Skeletal muscle satellite cell (primary cell): ENCODE results near the gene SEMA6D.

Experiments
- H3K27me3 ChIP-seq: 2 replicates; pipeline ENCODE4 v1.7.0; 2013; ENCODE audit warnings: low read length; ENCODE audit not compliant: control insufficient read depth, insufficient read depth
- H3K36me3 ChIP-seq: 2 replicates; pipeline ENCODE4 v1.7.0; 2013; ENCODE audit warnings: mild to moderate bottlenecking, control low read depth, low read length; ENCODE audit not compliant: insufficient read depth
- H3K4me1 ChIP-seq: 2 replicates; pipeline ENCODE4 v1.7.0; 2013; ENCODE audit warnings: low read length; ENCODE audit not compliant: control insufficient read depth, insufficient read depth
- H3K4me2 ChIP-seq: 2 replicates; pipeline ENCODE4 v1.7.0; 2013; ENCODE audit warnings: mild to moderate bottlenecking, low read length
- H3K4me3 ChIP-seq: 2 replicates; pipeline ENCODE4 v1.7.0; 2013; ENCODE audit warnings: low read length
- H3K9ac ChIP-seq: 2 replicates; pipeline ENCODE4 v1.7.0; 2013; ENCODE audit warnings: mild to moderate bottlenecking, low read depth, low read length, moderate library complexity
- H3K9me3 ChIP-seq: replicated peaks from 2 replicates; pipeline ENCODE4 v1.7.0; 2013; ENCODE audit warnings: mild to moderate bottlenecking, control low read depth, low read length

Gene SEMA6D

GRCh38 chr15:47767035-47767434, 49.7 kb downstream of the SEMA6D start:
- no peak overlapping the region for H3K9ac ChIP-seq
- H3K36me3 ChIP-seq: no peaks in the 10 kb centered on the region
- no peaks in the 10 kb centered on the region for H3K4me1 ChIP-seq
- H3K27me3 ChIP-seq: no peaks in the 10 kb centered on the region
- H3K9me3 ChIP-seq: no peaks in the 10 kb centered on the region
- H3K4me2 ChIP-seq: no peak overlapping the region
- H3K4me3 ChIP-seq: no peak overlapping the region

DNA sequence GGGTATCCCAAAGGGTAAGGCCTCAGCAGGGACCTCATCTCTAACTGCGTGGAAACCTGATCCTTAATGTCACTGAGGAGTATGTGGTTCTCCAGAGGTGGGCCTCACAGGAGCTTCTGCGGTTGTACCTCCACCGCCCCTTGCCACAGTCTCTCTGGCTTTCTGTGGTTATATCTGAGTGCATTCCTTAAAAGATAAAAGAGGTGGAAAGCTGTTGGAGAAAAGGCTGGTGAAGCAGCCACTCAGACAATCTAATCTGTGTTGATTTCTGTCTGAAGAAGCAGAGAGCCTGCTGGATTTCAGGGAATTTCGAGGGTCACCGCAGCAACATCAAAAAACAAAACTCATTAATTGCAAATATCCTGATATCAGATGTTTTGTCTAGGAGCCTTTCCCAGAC, 51.4 kb downstream of the SEMA6D start:
- Histone ChIP-seq H3K27me3 (no peaks in the 10 kb centered on the region), H3K36me3 (no peaks in the 10 kb centered on the region), H3K4me2 (no peak overlapping the region), H3K9ac (no peak overlapping the region), H3K4me1 (no peaks in the 10 kb centered on the region), H3K4me3 (no peak overlapping the region), H3K9me3 (no peaks in the 10 kb centered on the region)

DNA sequence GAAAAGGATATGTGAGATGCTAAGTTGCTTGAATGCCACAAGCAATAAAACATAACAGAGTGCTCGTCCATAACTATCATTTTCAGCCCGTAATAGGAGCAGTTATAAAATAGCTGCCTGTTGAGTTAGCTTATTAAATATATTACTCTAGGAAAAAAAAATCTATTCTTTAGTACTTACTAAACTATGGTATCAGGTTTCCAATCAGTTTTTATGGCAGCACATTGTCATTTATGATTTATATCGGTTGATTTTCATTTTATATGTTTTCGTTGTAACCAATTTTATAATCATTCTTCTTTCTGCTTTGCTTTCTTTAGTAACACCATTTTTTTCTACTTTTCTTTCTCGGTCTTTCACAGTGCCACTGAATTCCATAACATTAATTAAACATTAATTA, 51.9 kb downstream of the SEMA6D start:
- Histone ChIP-seq H3K36me3 (no peaks in the 10 kb centered on the region), H3K9ac (no peak overlapping the region), H3K4me1 (no peaks in the 10 kb centered on the region)

GRCh38 chr15:47773143-47773542, 55.8 kb downstream of the SEMA6D start:
- no peaks in the 10 kb centered on the region for H3K27me3 ChIP-seq
- no peak overlapping the region for H3K4me3 ChIP-seq
- no peaks in the 10 kb centered on the region for H3K36me3 ChIP-seq
- no peaks in the 10 kb centered on the region for H3K4me1 ChIP-seq
- no peak overlapping the region for H3K4me2 ChIP-seq
- no peak overlapping the region for H3K9ac ChIP-seq
- no peaks in the 10 kb centered on the region for H3K9me3 ChIP-seq

More for the DNA sequence above, 51.9 kb downstream of the SEMA6D start:
- no peak overlapping the region for H3K4me3 ChIP-seq
- no peaks in the 10 kb centered on the region for H3K9me3 ChIP-seq
- H3K27me3 ChIP-seq: no peaks in the 10 kb centered on the region
- no peak overlapping the region for H3K4me2 ChIP-seq

DNA sequence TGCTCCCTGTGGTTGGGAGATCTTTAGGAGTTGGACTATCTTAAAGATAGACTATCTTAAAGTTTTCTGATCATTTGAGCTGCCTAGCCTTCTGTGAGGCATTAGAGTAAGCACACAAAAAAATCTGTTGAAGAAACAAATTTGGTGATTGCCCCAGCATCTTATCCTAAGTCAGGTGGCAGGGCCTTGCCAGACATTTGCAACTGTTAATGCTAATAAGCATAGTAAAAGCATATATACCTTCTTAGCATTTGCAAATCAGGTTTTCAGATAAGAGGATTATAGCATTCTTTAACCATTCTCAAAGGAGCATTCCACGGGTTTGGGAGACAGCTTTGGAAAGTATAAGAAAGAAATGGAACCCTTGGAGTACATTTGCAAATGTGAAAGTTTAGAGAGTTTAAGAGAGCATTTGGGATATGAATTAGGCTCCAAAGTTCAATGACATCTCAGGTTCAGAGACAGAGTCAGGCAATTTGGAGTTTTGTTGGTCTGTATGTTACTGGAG, 61.0 kb downstream of the SEMA6D start:
- no peak overlapping the region for H3K9ac ChIP-seq
- H3K4me3 ChIP-seq: no peak overlapping the region
- H3K4me1 ChIP-seq: no peaks in the 10 kb centered on the region
- H3K27me3 ChIP-seq: no peaks in the 10 kb centered on the region
- no peaks in the 10 kb centered on the region for H3K9me3 ChIP-seq
- H3K4me2 ChIP-seq: no peak overlapping the region
- no peaks in the 10 kb centered on the region for H3K36me3 ChIP-seq

GRCh38 chr15:47780971-47781370, 63.7 kb downstream of the SEMA6D start:
- H3K4me3 ChIP-seq: no peak overlapping the region
- no peak overlapping the region for H3K4me2 ChIP-seq
- no peaks in the 10 kb centered on the region for H3K36me3 ChIP-seq
- H3K27me3 ChIP-seq: no peaks in the 10 kb centered on the region
- H3K9ac ChIP-seq: no peak overlapping the region
- no peaks in the 10 kb centered on the region for H3K9me3 ChIP-seq
- no peaks in the 10 kb centered on the region for H3K4me1 ChIP-seq

GRCh38 chr15:47781527-47781926, 64.2 kb downstream of the SEMA6D start:
- H3K36me3 ChIP-seq: no peaks in the 10 kb centered on the region
- no peaks in the 10 kb centered on the region for H3K27me3 ChIP-seq
- H3K4me1 ChIP-seq: no peaks in the 10 kb centered on the region
- no peaks in the 10 kb centered on the region for H3K9me3 ChIP-seq
- H3K9ac ChIP-seq: no peak overlapping the region
- no peak overlapping the region for H3K4me3 ChIP-seq
- H3K4me2 ChIP-seq: no peak overlapping the region

DNA sequence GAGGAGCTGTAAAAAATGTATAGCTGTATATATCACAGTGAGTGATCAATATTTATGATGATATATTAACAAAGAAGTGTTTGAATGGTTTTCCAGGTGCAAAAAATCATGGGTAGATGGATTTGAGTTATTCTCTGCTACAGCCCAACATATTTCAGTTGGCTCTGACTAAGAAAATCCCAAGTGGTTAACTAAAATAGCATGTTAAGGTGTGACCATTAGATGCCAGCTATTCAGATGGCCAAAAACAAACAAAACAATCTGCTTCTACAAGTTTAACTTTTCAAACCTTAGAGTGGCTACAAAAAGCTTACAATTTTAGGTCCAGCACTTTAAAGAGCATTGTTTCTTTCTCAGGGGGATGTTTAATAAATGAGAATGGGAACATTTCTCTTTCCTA, 67.5 kb downstream of the SEMA6D start:
- Histone ChIP-seq H3K9me3 (no peaks in the 10 kb centered on the region), H3K9ac (no peak overlapping the region), H3K4me2 (no peak overlapping the region), H3K4me3 (no peak overlapping the region), H3K4me1 (no peaks in the 10 kb centered on the region), H3K27me3 (no peaks in the 10 kb centered on the region), H3K36me3 (no peaks in the 10 kb centered on the region)

DNA sequence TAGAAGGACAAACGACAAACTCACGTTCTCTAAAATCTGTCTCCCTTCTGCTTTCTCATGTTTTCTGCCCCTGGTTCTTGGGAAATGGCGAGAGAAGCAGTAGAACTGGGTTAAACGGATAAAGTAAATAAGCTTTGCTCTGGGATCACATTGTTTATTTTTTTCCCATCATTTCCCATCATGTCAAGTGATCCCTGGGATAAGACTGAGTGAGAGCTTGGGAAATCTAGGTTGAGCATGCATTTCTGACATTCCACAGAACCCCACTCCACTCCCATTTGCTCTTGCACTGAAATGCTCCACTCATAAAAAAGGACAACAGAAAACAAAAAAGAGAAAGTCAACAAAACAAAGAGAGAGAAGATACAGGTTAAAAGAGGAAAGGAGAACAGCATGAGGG, 69.1 kb downstream of the SEMA6D start:
- H3K4me1 ChIP-seq: no peaks in the 10 kb centered on the region
- no peak overlapping the region for H3K4me2 ChIP-seq
- no peaks in the 10 kb centered on the region for H3K27me3 ChIP-seq
- no peak overlapping the region for H3K4me3 ChIP-seq
- H3K36me3 ChIP-seq: no peaks in the 10 kb centered on the region
- H3K9me3 ChIP-seq: no peaks in the 10 kb centered on the region
- H3K9ac ChIP-seq: no peak overlapping the region

GRCh38 chr15:47787875-47788274, 70.6 kb downstream of the SEMA6D start:
- no peak overlapping the region for H3K4me3 ChIP-seq
- H3K36me3 ChIP-seq: no peaks in the 10 kb centered on the region
- no peak overlapping the region for H3K9ac ChIP-seq
- no peaks in the 10 kb centered on the region for H3K9me3 ChIP-seq
- no peak overlapping the region for H3K4me2 ChIP-seq
- H3K4me1 ChIP-seq: no peaks in the 10 kb centered on the region
- no peaks in the 10 kb centered on the region for H3K27me3 ChIP-seq

DNA sequence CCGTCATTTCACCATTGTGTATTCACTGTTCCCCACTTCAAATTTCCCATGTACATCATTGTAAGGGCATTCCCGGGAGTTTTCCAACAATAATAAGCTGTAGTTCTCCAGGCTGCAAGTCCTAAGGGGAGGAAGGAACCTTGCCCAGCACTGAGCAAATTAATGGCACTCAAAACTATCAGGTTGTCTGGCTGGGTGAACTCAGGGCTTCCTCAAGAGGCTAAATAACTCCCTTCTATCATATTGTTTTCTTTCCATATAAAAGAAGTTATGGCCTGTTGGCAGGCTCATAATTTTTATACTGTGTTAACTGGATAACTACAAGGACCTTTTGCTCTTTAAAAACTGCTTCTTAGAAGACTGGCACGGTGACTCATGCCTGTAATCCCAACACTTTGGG, 71.4 kb downstream of the SEMA6D start:
- H3K9me3 ChIP-seq: no peaks in the 10 kb centered on the region
- no peak overlapping the region for H3K9ac ChIP-seq
- no peaks in the 10 kb centered on the region for H3K36me3 ChIP-seq
- no peak overlapping the region for H3K4me3 ChIP-seq
- H3K4me1 ChIP-seq: no peaks in the 10 kb centered on the region
- H3K4me2 ChIP-seq: no peak overlapping the region
- H3K27me3 ChIP-seq: no peaks in the 10 kb centered on the region

DNA sequence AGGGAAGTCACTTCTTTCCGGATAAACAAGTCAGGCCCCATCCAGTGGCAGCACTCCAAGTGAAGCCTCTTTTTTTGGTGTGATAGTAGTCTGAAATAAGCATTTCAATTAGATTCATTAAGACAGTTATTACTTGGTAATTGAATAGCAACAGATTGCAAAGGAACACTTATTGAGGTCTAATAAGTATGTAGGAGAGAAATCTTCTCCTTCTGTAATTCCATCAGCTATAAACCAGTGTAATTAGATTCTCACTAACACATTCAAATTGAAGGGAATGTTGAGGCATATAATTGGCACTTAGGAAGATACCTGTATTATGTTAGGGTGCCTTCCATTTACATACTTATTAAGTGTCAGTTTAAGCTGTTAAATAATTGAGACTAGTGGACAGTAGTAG, 73.9 kb downstream of the SEMA6D start:
- H3K27me3 ChIP-seq: no peaks in the 10 kb centered on the region

More for the DNA sequence above, 73.9 kb downstream of the SEMA6D start:
- Histone ChIP-seq H3K4me1 (no peaks in the 10 kb centered on the region), H3K4me3 (no peak overlapping the region), H3K9ac (no peak overlapping the region), H3K9me3 (no peaks in the 10 kb centered on the region), H3K4me2 (no peak overlapping the region), H3K36me3 (no peaks in the 10 kb centered on the region)
